ENCODE data around the gene PLXNC1.

PLXNC1 gene

DNA sequence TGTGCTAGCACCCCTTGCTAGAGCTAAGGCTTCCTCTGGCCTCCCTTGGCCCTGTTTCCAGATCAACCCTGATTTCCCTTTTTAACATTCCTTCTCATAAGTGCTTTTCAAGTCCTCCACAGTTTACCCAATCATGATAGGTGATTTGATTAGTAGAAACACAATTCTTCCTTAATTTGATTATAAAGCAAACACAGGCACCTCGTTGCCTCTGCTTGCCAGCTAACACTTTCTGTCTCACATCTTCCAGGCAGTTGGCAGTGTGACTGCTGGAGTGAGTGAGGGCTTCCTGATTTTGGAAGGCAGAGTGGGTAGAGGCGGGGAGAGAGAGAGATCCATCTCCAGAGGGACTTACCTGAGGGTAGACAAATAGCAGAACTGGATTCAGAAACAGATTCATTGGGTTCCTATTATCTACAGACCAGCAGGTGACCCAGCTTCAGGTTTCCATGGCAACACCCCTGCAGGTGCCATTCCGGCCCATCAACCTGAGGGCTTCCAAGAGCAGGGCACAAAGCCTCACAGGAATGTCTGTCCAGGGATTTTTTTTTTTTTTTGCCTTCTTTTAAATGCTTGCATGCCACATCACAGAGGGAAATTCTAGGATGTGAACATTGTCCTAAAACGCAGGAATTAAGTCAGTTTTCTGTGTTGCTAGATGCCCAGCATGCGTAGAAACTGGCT is 77.7 kb downstream of the PLXNC1 start:
- Histone ChIP-seq H3F3A (ENCODE audit: insufficient read depth, low read length) (no peaks in the 10 kb centered on the region), H3K4me1 (ENCODE audit: low read length) (peaks cover 8% of the 10 kb centered on the region; the same call in 1 of the 2 replicates), H3K4me3 (ENCODE audit: low read length) (no peak overlapping the region), H3K36me3 (replicated peaks; ENCODE audit: insufficient read depth, low read length) (peaks cover 30% of the 10 kb centered on the region), H3K9me3 (replicated peaks; ENCODE audit: insufficient read depth, low read length) (no peaks in the 10 kb centered on the region), H4K20me1 (ENCODE audit: insufficient read depth, low read length) (no peaks in the 10 kb centered on the region), H3K4me2 (ENCODE audit: low read depth, low read length) (no peak overlapping the region), H2AFZ (ENCODE audit: low read length) (no peak overlapping the region), H3K27me3 (replicated peaks; ENCODE audit: insufficient read depth, low read length) (no peaks in the 10 kb centered on the region), H3K79me2 (ENCODE audit: low read length) (peaks cover 62% of the 10 kb centered on the region), H3K27ac (ENCODE audit: low read length) (no peak overlapping the region), H3K9ac (ENCODE audit: low read length) (no peak overlapping the region), H3K9me2 (replicated peaks; ENCODE audit: insufficient read depth, low read length) (no peaks in the 10 kb centered on the region)
- no peak for DNase-seq
- no peak for TF ChIP-seq EZH2 (optimal IDR thresholded peaks at IDR 0.05; ENCODE audit: low read depth, low read length)
- TF ChIP-seq CTCF (IDR thresholded peaks at IDR 0.05; ENCODE audit: low read length): no peak
- TF ChIP-seq EZH2phosphoT487 (IDR thresholded peaks at IDR 0.05; ENCODE audit: low read length): no peak

DNA sequence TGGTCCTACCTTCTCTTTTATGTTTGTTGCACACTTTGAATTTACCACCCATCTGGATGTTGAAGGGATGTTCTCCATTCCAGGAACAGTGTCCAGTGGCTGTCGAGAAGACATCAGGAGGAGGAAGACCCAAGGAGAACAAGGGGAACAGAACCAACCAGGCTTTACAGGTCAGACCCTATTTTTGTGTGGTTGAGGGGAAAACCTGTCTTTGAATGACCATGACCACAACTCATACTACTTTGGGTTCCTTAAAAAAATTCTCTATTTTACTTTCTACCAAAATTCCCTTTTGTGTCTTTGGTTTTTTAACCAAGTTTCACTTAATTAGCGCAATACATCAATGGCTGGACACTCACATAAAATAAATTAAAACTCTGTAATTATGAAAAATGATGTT is 78.7 kb downstream of the PLXNC1 start:
- peaks cover 29% of the 10 kb centered on the region for H3K36me3 ChIP-seq (replicated peaks; ENCODE audit: insufficient read depth, low read length)
- no peak overlapping the region for H3K4me2 ChIP-seq (ENCODE audit: low read depth, low read length)
- H3K27me3 ChIP-seq (replicated peaks; ENCODE audit: insufficient read depth, low read length): no peaks in the 10 kb centered on the region
- no peaks in the 10 kb centered on the region for H3K9me2 ChIP-seq (replicated peaks; ENCODE audit: insufficient read depth, low read length)
- peaks cover 5% of the 10 kb centered on the region; the same call in 1 of the 2 replicates for H3K4me1 ChIP-seq (ENCODE audit: low read length)
- no peaks in the 10 kb centered on the region for H4K20me1 ChIP-seq (ENCODE audit: insufficient read depth, low read length)
- no peaks in the 10 kb centered on the region for H3F3A ChIP-seq (ENCODE audit: insufficient read depth, low read length)
- H3K27ac ChIP-seq (ENCODE audit: low read length): no peak overlapping the region
- no peak overlapping the region for H2AFZ ChIP-seq (ENCODE audit: low read length)
- H3K9me3 ChIP-seq (replicated peaks; ENCODE audit: insufficient read depth, low read length): no peaks in the 10 kb centered on the region
- no peak overlapping the region for H3K4me3 ChIP-seq (ENCODE audit: low read length)
- no peak overlapping the region for H3K9ac ChIP-seq (ENCODE audit: low read length)
- TF ChIP-seq CTCF (IDR thresholded peaks at IDR 0.05; ENCODE audit: low read length) (no peak), EZH2phosphoT487 (IDR thresholded peaks at IDR 0.05; ENCODE audit: low read length) (no peak), EZH2 (optimal IDR thresholded peaks at IDR 0.05; ENCODE audit: low read depth, low read length) (no peak)
- no peak for DNase-seq
- peaks cover 60% of the 10 kb centered on the region for H3K79me2 ChIP-seq (ENCODE audit: low read length)

DNA sequence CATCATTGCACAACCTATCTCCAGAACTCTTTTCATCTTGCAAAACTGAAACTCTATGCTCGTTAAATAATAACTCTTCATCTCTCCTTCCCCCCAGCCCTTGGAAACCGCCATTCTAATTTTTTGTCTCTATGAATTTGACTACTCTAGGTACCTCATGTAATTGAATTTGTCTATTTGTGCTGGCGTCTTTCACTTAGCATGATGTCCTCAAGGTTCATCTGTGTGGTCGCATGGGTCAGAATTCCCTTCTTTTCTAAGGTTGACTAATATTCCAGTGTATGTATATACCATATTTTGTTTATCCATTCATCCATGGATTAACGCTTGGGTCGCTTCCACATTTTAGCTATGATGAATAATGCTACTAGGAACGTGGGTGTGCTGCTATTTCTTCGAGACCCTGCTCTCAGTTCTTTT is 80.1 kb downstream of the PLXNC1 start:
- Histone ChIP-seq H3K9ac (ENCODE audit: low read length) (no peak overlapping the region), H3K79me2 (ENCODE audit: low read length) (peaks cover 58% of the 10 kb centered on the region), H3K27ac (ENCODE audit: low read length) (no peak overlapping the region), H3K9me3 (replicated peaks; ENCODE audit: insufficient read depth, low read length) (no peaks in the 10 kb centered on the region), H4K20me1 (ENCODE audit: insufficient read depth, low read length) (no peaks in the 10 kb centered on the region), H2AFZ (ENCODE audit: low read length) (no peak overlapping the region), H3K36me3 (replicated peaks; ENCODE audit: insufficient read depth, low read length) (peaks cover 26% of the 10 kb centered on the region), H3K4me2 (ENCODE audit: low read depth, low read length) (no peak overlapping the region), H3K27me3 (replicated peaks; ENCODE audit: insufficient read depth, low read length) (no peaks in the 10 kb centered on the region), H3K4me3 (ENCODE audit: low read length) (no peak overlapping the region), H3F3A (ENCODE audit: insufficient read depth, low read length) (no peaks in the 10 kb centered on the region), H3K9me2 (replicated peaks; ENCODE audit: insufficient read depth, low read length) (no peaks in the 10 kb centered on the region), H3K4me1 (ENCODE audit: low read length) (no peaks in the 10 kb centered on the region)
- no peak for TF ChIP-seq EZH2 (optimal IDR thresholded peaks at IDR 0.05; ENCODE audit: low read depth, low read length)
- TF ChIP-seq CTCF (IDR thresholded peaks at IDR 0.05; ENCODE audit: low read length): no peak
- DNase-seq: no peak

Measured in MM.1S (cell line).